ENCODE measurements around the gene SH3RF3.

SH3RF3 gene

GRCh38 chr2:109243526-109244303, 114.7 kb downstream of the SH3RF3 start:
- no peak overlapping the region for H3K4me3 ChIP-seq (ENCODE audit: low read depth, low read length)
- DNase-seq (ENCODE audit: low read depth): no peak
- TF ChIP-seq, protein P1, sequence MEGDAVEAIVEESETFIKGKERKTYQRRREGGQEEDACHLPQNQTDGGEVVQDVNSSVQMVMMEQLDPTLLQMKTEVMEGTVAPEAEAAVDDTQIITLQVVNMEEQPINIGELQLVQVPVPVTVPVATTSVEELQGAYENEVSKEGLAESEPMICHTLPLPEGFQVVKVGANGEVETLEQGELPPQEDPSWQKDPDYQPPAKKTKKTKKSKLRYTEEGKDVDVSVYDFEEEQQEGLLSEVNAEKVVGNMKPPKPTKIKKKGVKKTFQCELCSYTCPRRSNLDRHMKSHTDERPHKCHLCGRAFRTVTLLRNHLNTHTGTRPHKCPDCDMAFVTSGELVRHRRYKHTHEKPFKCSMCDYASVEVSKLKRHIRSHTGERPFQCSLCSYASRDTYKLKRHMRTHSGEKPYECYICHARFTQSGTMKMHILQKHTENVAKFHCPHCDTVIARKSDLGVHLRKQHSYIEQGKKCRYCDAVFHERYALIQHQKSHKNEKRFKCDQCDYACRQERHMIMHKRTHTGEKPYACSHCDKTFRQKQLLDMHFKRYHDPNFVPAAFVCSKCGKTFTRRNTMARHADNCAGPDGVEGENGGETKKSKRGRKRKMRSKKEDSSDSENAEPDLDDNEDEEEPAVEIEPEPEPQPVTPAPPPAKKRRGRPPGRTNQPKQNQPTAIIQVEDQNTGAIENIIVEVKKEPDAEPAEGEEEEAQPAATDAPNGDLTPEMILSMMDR (conservative IDR thresholded peaks at IDR 0.05; ENCODE audit: low read depth, low read length): no peak

- TF ChIP-seq, protein P1 (conservative IDR thresholded peaks at IDR 0.05; ENCODE audit: low read depth, low read length): no peak
- DNase-seq (ENCODE audit: low read depth): no peak
- no peak overlapping the region for H3K4me3 ChIP-seq (ENCODE audit: low read depth, low read length)
Measured at GRCh38 chr2:109244304-109244582, 115.2 kb downstream of the SH3RF3 start.

DNA sequence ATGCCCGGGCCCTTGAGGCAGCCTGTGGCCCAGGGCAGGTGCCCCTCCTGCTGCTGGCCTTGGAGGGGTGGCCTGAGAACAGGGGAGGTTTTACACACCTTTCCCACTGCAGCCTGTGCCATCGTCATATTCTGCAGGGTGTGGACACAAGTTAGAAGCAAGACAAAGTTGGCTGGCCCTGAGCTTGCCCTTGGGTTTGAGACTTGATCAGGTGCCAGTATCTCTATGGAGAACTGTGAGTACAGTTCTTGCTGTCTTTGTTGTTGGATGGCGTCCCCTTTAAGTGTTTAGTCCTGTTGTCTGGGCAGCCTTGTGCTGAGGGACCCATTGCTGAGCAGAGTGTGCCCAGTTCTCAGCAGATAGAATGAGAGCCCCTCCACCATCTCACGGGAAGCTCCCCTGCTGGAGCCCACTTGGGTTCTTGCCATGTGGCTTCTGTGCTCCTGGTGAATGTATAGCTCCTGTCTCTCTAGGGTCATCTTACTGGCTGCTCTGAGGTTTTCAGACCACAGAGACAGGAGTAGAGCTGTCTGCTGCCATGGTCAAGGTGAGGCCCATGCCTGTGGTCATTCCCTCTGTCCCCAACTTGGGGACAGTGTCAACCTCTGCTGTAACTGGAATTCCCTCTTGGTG, 115.9 kb downstream of the SH3RF3 start:
- TF ChIP-seq, protein P1 (conservative IDR thresholded peaks at IDR 0.05; ENCODE audit: low read depth, low read length): no peak
- DNase-seq (ENCODE audit: low read depth): no peak
- no peak overlapping the region for H3K4me3 ChIP-seq (ENCODE audit: low read depth, low read length)

DNA sequence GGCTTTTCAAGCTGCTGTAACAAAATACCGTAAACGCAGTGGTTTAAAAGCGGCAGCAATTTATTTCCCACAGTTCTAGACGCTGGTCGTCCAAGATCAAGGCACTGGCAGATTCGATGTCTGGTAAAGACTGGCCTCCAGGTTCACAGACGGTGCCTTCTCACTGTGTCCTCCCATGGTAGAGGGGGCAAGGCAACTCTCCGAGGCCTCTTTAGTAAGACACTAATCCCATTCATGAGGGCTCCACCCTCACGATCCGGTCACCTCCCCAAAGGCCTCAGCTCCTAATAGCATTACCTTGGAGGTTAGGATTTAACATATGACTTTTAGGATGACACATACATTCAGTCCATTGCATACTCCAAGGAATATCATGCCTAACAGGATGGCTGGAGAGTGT, 117.2 kb downstream of the SH3RF3 start:
- no peak overlapping the region for H3K4me3 ChIP-seq (ENCODE audit: low read depth, low read length)
- no peak for DNase-seq (ENCODE audit: low read depth)
- TF ChIP-seq, protein P1 (conservative IDR thresholded peaks at IDR 0.05; ENCODE audit: low read depth, low read length): no peak

GRCh38 chr2:109246616-109247015, 117.6 kb downstream of the SH3RF3 start:
- no peak for DNase-seq (ENCODE audit: low read depth)
- H3K4me3 ChIP-seq (ENCODE audit: low read depth, low read length): no peak overlapping the region
- TF ChIP-seq, protein P1 (conservative IDR thresholded peaks at IDR 0.05; ENCODE audit: low read depth, low read length): no peak

- no peak for DNase-seq (ENCODE audit: low read depth)
- TF ChIP-seq, protein P1 (conservative IDR thresholded peaks at IDR 0.05; ENCODE audit: low read depth, low read length): no peak
- H3K4me3 ChIP-seq (ENCODE audit: low read depth, low read length): no peak overlapping the region
Measured at GRCh38 chr2:109247340-109247739, 118.3 kb downstream of the SH3RF3 start.

GRCh38 chr2:109247812-109248211, 118.8 kb downstream of the SH3RF3 start:
- no peak for DNase-seq (ENCODE audit: low read depth)
- TF ChIP-seq, protein P1 (conservative IDR thresholded peaks at IDR 0.05; ENCODE audit: low read depth, low read length): no peak

More at GRCh38 chr2:109247812-109248211, 118.8 kb downstream of the SH3RF3 start:
- no peak overlapping the region for H3K4me3 ChIP-seq (ENCODE audit: low read depth, low read length)
